NCI-H510A (cell line): ENCODE results near the gene UTRN.

Source experiments
- DNase-seq: peaks from one replicate; lab custom pipeline; 2025; lab: John Stamatoyannopoulos, UW

Gene UTRN

GRCh38 chr6:144284783-144285547 is at the start of gene UTRN:
UTRN (plus strand) TSS chr6:144285335; CDS start chr6:144291829, 6,494 bp downstream.
- no peak for DNase-seq

DNA sequence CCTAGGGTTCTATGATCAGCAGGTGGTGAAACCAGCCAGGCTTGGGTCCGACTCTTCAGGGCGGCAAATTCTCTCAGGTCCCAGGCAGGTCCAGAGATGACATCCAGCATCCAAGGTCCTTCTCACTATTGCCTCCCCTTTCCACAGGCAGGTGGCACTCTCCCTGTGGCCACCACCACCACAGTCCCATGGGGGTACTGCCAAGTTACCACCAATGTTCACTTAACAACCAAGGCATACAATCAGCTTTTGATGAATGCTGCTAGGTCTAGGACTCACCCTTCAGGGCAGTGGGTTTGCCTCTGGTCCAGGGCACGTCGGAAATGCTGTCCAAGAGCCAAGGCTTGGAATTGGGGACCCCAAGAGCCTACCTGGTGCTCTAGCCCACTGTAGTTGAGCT is 40.4 kb upstream of the UTRN start:
- DNase-seq = no peak

GRCh38 chr6:144246988-144247387 is 38.1 kb upstream of the UTRN start:
- no peak for DNase-seq

- DNase-seq = no peak
Measured at GRCh38 chr6:144248003-144248402, 37.1 kb upstream of the UTRN start.

GRCh38 chr6:144248476-144249301 is 36.4 kb upstream of the UTRN start:
- no peak for DNase-seq

- DNase-seq = no peak
Measured at GRCh38 chr6:144250276-144250675, 34.9 kb upstream of the UTRN start.

- DNase-seq = no peak
Measured at GRCh38 chr6:144252259-144252658, 32.9 kb upstream of the UTRN start.

GRCh38 chr6:144259986-144260385 is 25.1 kb upstream of the UTRN start:
- no peak for DNase-seq

DNA sequence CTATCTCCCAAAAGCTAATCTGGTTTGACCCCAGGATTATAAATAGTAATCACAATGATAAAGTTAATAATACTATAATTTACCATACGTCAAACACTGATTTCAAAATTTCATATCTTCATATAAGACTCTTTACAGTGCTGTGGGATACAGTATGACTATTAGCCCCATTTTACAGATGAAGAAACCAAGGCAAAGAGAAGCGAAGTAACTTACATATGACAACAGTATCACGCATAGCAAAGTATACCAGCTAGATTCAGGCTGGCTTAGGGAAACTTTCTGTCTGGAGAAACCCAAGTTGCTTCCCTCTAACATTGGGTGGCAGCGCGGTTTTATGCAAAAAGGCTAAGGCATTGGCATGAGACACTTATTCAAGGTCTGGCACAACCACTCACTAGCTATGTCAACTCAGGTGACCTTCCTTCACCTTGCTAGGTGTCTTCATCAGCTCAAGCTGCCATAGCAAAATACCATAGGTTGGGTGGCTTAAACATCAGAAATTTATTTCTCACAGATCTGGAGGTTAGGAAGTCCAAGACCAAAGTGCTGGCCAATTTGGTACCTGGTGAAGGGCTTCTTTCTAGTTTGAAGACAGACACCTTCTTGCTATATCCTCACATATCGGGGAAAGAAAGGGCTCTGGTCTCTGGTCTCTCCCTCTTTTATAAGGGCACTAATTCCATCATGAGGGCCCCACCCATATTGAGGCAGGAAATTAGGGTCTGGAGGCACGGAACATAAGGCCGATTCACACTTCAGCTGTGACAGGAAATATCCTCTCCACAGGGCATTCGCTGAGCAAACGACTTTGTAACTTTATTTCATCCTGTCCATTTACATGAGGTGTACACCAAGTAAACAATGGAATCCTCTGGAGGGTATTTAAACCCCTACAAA is 22.4 kb upstream of the UTRN start:
- DNase-seq = no peak

GRCh38 chr6:144263786-144264185 is 21.3 kb upstream of the UTRN start:
- no peak for DNase-seq

GRCh38 chr6:144264270-144265060 is 20.7 kb upstream of the UTRN start:
- DNase-seq = no peak

DNA sequence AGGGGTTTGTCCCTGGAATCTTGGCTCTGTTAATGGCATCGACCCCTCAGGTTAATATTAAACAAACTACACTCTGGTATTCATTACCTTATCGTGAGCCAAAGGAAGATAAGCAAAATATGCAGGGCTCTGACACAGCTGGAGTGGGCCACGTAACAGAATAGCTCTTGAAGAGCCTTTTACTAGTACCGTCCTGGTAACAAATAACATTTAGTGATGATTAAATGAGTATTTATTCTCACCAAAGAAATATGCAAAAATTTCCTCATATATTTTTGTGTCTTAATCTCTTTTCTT is 20.1 kb upstream of the UTRN start:
- DNase-seq = no peak

DNA sequence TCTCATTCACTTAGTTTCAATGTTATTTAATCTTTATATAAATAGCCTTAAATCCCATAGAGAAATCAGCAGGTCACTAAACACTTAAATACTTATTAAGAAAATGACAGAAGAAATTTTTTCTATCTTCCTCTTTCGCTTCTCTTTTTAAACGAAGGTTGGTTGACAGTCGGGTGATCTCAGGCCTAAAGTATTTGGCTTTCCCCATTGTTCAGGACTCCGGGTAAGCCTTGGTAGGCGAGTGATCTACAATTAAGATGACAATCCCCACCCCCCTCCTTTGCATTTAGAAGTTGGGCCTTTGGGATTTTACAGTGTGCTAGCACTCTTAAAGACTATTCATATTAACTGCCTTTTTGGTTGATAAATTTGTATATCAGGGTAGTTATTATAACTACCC is 19.7 kb upstream of the UTRN start:
- no peak for DNase-seq

DNA sequence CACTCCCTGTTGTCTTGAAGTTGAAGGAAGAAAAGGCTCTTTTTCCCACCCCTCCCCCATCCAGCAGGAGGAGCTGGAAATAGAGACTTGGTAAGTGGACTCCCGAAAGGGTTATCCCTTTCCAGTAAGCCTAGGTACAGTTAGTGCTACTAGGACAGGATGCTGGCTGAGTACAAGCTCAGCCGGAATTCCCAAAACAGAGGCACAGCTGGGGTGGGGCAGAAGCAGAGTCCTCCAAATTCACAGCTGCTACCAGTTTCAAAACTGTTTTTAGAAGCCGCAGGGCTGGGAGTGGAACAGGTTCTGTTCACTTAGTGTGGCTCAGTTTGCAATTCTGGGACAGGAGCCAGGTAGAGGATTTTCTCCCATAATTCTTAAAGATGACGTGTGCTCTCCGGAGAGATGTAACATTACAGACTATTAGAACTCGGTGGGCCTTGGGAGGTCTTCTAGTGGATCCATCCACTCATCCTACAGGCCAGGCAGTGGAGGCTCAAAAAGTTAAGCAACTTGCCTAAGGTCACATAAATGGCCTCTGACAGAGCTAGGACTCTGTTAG is 19.0 kb upstream of the UTRN start:
- DNase-seq = no peak

DNA sequence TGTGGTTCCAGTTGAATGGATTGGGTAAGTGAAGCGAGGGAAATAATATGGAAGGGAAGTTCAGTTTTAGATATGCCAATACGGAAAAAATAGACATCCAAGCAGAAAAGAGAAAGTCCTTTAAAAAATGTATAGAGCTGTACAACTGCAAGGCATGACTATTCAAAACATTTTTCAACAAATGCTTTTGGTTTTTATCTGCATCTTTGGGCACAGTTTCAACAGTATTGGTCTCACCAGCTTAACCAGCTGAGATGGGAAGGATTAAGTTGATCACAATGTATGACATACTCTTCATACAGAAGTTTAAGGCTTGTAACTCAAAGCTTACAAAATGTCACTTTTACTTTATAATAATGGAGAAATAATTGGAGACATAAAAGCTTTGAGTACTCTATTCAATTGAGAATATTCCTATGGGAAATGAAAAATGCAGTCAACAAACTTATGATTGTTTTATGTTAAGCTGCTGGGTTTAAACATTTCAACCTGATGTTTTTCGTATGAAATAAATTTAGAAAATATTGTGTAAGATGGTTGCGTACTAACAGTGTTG is 16.3 kb upstream of the UTRN start:
- DNase-seq = no peak

GRCh38 chr6:144277174-144277573 is 8.0 kb upstream of the UTRN start:
- DNase-seq = no peak

GRCh38 chr6:144277605-144278227 is 7.4 kb upstream of the UTRN start:
- DNase-seq = no peak

- DNase-seq = no peak
Measured at GRCh38 chr6:144278659-144279314, 6.3 kb upstream of the UTRN start.

- no peak for DNase-seq
Measured at GRCh38 chr6:144279484-144280150, 5.5 kb upstream of the UTRN start.
